Mammary epithelial cell (primary cell): ENCODE measurements around the gene NFYA.

Source experiments
- CTCF ChIP-seq, 2 donors: IDR thresholded peaks in 1 of 2; conservative IDR thresholded peaks in 1 of 2; 2 replicates each; pipeline ENCODE4 v1.5.1; 2011 to 2012; ENCODE audit warnings: inconsistent platforms in 2 of 2, low read length in 2 of 2, mild to moderate bottlenecking in 2 of 2, control low read depth in 1 of 2, low read depth in 1 of 2; ENCODE audit not compliant: insufficient read depth in 1 of 2; ENCODE audit errors: extremely low read depth in 1 of 2
- EZH2 ChIP-seq: IDR thresholded peaks from 2 replicates; pipeline ENCODE4 v1.6.1; 2012; ENCODE audit warnings: low read length, inconsistent platforms, borderline replicate concordance

- TF ChIP-seq CTCF (conservative IDR thresholded peaks at IDR 0.05 in 1 of 2, IDR thresholded peaks at IDR 0.05 in 1 of 2; ENCODE audit: extremely low read depth in 1 of 2, insufficient read depth in 1 of 2, low read depth in 1 of 2, low read length in 2 of 2) (no peak), EZH2 (no peak)
Measured at GRCh38 chr6:41125282-41125681, 52.5 kb downstream of the NFYA start.
